ENCODE data around the gene SYNGR2. TPM values are rescaled to one million over a fixed set of nuclear protein-coding genes. Genes with fewer than 3 reads are reported as not detected.

SYNGR2 gene
- total and polyA plus RNA-seq, 9 of the 15 experiments (the other 6 are each of a cell fraction or from before 2014, with no cell fraction given), result 1.4 to 173 (median 87.8) TPM

DNA sequence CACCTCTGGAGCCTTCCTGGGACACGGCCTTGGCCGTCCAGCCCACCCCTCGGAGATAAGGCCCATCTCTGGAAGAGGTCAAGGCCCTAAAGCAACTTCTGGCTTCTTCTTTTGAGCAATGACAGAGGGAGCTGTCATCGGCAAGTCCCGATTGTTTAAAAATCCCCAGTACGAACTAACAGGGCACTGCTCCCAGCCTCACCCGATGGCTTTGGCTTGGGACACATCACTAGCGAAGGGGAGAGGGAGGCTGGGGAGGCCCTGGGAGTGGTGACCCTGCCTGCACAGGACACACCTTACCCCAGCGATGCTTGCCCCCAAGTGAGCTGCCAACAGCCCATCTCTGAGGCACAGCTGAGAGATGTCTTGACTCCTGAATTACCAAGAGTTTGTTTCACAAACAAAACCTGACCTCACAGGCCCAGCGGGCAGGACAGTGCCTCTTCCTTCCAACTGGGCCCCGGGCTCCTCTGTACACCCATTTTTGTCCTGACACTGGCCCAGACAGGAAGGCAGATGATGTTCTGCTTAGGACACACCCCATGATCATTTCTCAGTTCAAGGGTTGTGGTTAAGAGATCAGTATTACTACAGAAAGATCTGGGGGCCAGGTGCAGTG, 4.8 kb downstream of the SYNGR2 start (continued):
- TF ChIP-seq, protein P1, sequence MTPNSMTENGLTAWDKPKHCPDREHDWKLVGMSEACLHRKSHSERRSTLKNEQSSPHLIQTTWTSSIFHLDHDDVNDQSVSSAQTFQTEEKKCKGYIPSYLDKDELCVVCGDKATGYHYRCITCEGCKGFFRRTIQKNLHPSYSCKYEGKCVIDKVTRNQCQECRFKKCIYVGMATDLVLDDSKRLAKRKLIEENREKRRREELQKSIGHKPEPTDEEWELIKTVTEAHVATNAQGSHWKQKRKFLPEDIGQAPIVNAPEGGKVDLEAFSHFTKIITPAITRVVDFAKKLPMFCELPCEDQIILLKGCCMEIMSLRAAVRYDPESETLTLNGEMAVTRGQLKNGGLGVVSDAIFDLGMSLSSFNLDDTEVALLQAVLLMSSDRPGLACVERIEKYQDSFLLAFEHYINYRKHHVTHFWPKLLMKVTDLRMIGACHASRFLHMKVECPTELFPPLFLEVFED (CRISPR knock-in tag; conservative IDR thresholded peaks at IDR 0.05), result no peak
- TF ChIP-seq SAFB2 (IDR thresholded peaks at IDR 0.05; ENCODE audit: borderline replicate concordance, low read depth, low read length, severe bottlenecking), result no peak
- no peak for TF ChIP-seq E2F3 (CRISPR knock-in tag; IDR thresholded peaks at IDR 0.05)
- TF ChIP-seq, protein P2, sequence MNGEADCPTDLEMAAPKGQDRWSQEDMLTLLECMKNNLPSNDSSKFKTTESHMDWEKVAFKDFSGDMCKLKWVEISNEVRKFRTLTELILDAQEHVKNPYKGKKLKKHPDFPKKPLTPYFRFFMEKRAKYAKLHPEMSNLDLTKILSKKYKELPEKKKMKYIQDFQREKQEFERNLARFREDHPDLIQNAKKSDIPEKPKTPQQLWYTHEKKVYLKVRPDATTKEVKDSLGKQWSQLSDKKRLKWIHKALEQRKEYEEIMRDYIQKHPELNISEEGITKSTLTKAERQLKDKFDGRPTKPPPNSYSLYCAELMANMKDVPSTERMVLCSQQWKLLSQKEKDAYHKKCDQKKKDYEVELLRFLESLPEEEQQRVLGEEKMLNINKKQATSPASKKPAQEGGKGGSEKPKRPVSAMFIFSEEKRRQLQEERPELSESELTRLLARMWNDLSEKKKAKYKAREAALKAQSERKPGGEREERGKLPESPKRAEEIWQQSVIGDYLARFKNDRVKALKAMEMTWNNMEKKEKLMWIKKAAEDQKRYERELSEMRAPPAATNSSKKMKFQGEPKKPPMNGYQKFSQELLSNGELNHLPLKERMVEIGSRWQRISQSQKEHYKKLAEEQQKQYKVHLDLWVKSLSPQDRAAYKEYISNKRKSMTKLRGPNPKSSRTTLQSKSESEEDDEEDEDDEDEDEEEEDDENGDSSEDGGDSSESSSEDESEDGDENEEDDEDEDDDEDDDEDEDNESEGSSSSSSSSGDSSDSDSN (IDR thresholded peaks at IDR 0.05; ENCODE audit: borderline replicate concordance in 1 of 2, low read depth in 2 of 2, low read length in 2 of 2), result no peak
- no peak for TF ChIP-seq NUFIP1 (IDR thresholded peaks at IDR 0.05; ENCODE audit: partially characterized antibody)
- TF ChIP-seq, protein P3, sequence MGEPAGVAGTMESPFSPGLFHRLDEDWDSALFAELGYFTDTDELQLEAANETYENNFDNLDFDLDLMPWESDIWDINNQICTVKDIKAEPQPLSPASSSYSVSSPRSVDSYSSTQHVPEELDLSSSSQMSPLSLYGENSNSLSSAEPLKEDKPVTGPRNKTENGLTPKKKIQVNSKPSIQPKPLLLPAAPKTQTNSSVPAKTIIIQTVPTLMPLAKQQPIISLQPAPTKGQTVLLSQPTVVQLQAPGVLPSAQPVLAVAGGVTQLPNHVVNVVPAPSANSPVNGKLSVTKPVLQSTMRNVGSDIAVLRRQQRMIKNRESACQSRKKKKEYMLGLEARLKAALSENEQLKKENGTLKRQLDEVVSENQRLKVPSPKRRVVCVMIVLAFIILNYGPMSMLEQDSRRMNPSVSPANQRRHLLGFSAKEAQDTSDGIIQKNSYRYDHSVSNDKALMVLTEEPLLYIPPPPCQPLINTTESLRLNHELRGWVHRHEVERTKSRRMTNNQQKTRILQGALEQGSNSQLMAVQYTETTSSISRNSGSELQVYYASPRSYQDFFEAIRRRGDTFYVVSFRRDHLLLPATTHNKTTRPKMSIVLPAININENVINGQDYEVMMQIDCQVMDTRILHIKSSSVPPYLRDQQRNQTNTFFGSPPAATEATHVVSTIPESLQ (CRISPR knock-in tag; IDR thresholded peaks at IDR 0.05), result no peak
- no peak for TF ChIP-seq ZNF232 (CRISPR knock-in tag; IDR thresholded peaks at IDR 0.05)
- TF ChIP-seq KHSRP (IDR thresholded peaks at IDR 0.05), result no peak
- no peak for TF ChIP-seq ZNF75A (CRISPR knock-in tag; IDR thresholded peaks at IDR 0.05)
- TF ChIP-seq, protein P4, sequence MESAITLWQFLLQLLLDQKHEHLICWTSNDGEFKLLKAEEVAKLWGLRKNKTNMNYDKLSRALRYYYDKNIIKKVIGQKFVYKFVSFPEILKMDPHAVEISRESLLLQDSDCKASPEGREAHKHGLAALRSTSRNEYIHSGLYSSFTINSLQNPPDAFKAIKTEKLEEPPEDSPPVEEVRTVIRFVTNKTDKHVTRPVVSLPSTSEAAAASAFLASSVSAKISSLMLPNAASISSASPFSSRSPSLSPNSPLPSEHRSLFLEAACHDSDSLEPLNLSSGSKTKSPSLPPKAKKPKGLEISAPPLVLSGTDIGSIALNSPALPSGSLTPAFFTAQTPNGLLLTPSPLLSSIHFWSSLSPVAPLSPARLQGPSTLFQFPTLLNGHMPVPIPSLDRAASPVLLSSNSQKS (CRISPR knock-in tag; IDR thresholded peaks at IDR 0.05), result no peak
- TF ChIP-seq POLR2AphosphoS5 (IDR thresholded peaks at IDR 0.05; ENCODE audit: control insufficient read depth, insufficient read depth, low read depth, low read length), result peak; percentile 55
- peak; percentile 61; the same call in 1 of the 2 replicates for TF ChIP-seq POLR2G (IDR thresholded peaks at IDR 0.05; ENCODE audit: low read depth, low read length)
- no peak for TF ChIP-seq ZNF253 (CRISPR knock-in tag; conservative IDR thresholded peaks at IDR 0.05)
- no peak for TF ChIP-seq ZNF778 (CRISPR knock-in tag; IDR thresholded peaks at IDR 0.05)
- no peak for TF ChIP-seq HCFC1 (IDR thresholded peaks at IDR 0.05; ENCODE audit: low read depth, low read length)
- peak; percentile 39 for TF ChIP-seq POLR2A (conservative IDR thresholded peaks at IDR 0.05)
- TF ChIP-seq NFRKB (IDR thresholded peaks at IDR 0.05; ENCODE audit: low read depth), result no peak
- no peak for TF ChIP-seq NR4A1 (CRISPR knock-in tag; IDR thresholded peaks at IDR 0.05)
- TF ChIP-seq NR4A1 (tag; IDR thresholded peaks at IDR 0.05), result no peak
- TF ChIP-seq, protein P5, sequence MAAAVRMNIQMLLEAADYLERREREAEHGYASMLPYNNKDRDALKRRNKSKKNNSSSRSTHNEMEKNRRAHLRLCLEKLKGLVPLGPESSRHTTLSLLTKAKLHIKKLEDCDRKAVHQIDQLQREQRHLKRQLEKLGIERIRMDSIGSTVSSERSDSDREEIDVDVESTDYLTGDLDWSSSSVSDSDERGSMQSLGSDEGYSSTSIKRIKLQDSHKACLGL (CRISPR knock-in tag; IDR thresholded peaks at IDR 0.05; ENCODE audit: borderline replicate concordance, poor library complexity, severe bottlenecking), result no peak

Measured in K562 (cell line).